ENCODE measurements around the gene C19orf53. TPM values are rescaled to one million over a fixed set of nuclear protein-coding genes. Genes with fewer than 3 reads are reported as not detected.

The C19orf53 gene
- total and polyA plus RNA-seq, 2 experiments from 2014 or later, result 104 to 401 TPM

GRCh38 chr19:13807421-13808021, 33.3 kb downstream of the C19orf53 start:
- TF ChIP-seq CREB1 (CRISPR knock-in tag; IDR thresholded peaks at IDR 0.05; ENCODE audit: low read depth) (no peak), CTCF (conservative IDR thresholded peaks at IDR 0.05; ENCODE audit: low read depth in 2 of 2) (no peak), NANOG (IDR thresholded peaks at IDR 0.05; ENCODE audit: borderline replicate concordance) (no peak), JUNB (IDR thresholded peaks at IDR 0.05; ENCODE audit: unreplicated experiment) (no peak), ZNF114 (CRISPR knock-in tag; IDR thresholded peaks at IDR 0.05) (no peak)
- TF ChIP-seq, protein P1, sequence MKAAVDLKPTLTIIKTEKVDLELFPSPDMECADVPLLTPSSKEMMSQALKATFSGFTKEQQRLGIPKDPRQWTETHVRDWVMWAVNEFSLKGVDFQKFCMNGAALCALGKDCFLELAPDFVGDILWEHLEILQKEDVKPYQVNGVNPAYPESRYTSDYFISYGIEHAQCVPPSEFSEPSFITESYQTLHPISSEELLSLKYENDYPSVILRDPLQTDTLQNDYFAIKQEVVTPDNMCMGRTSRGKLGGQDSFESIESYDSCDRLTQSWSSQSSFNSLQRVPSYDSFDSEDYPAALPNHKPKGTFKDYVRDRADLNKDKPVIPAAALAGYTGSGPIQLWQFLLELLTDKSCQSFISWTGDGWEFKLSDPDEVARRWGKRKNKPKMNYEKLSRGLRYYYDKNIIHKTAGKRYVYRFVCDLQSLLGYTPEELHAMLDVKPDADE (IDR thresholded peaks at IDR 0.05), result no peak
- H3K9me3 Mint-ChIP-seq, result no peaks in the 10 kb centered on the region
- ATAC-seq, result no peak
- H3K27ac ChIP-seq (ENCODE audit: low read depth), result no peak overlapping the region
- no peak overlapping the region for H2AFZ ChIP-seq
- peaks cover 5% of the 10 kb centered on the region; the same call in 1 of the 3 replicates for H3K4me1 Mint-ChIP-seq
- peaks cover 4% of the 10 kb centered on the region for H3K36me3 ChIP-seq (ENCODE audit: insufficient read depth)
- peaks cover 4% of the 10 kb centered on the region; the same call in 1 of the 2 replicates for H3K9me2 ChIP-seq (ENCODE audit: insufficient read depth)
- no peaks in the 10 kb centered on the region for H3K79me2 ChIP-seq (replicated peaks; ENCODE audit: insufficient read depth)
- no peak for DNase-seq (ENCODE audit: low spot score)
- H3K27ac Mint-ChIP-seq, result no peak overlapping the region
- H3K4me3 Mint-ChIP-seq, result no peak overlapping the region
- H3F3A ChIP-seq (replicated peaks; ENCODE audit: low read depth), result 0 out of 2 replicates have a peak, but pooled peaks cover 3% of the 10 kb centered on the region
- no peak overlapping the region for H3K4me2 ChIP-seq
- no peaks in the 10 kb centered on the region for H3K4me1 ChIP-seq (ENCODE audit: insufficient read depth)
- H3K4me3 ChIP-seq, result no peak overlapping the region
- H3K27me3 ChIP-seq (ENCODE audit: insufficient read depth), result no peaks in the 10 kb centered on the region
- H4K20me1 ChIP-seq (replicated peaks; ENCODE audit: insufficient read depth), result no peaks in the 10 kb centered on the region
- peaks cover 4% of the 10 kb centered on the region for H3K27me3 Mint-ChIP-seq (ENCODE audit: insufficient read depth, low read depth, poor library complexity)
- peaks cover 24% of the 10 kb centered on the region; the same call in 2 of the 3 replicates for H3K36me3 Mint-ChIP-seq (ENCODE audit: low read depth)

- Mint-ChIP-seq H3K27ac (no peak overlapping the region), H3K9me3 (no peaks in the 10 kb centered on the region; the same call in 2 of the 3 replicates), H3K27me3 (ENCODE audit: insufficient read depth, low read depth, poor library complexity) (peaks cover 4% of the 10 kb centered on the region), H3K4me1 (peaks cover 5% of the 10 kb centered on the region; the same call in 1 of the 3 replicates), H3K4me3 (no peak overlapping the region), H3K36me3 (ENCODE audit: low read depth) (peaks cover 35% of the 10 kb centered on the region)
- 0 out of 2 replicates have a peak, but pooled peaks cover 3% of the 10 kb centered on the region for H3F3A ChIP-seq (replicated peaks; ENCODE audit: low read depth)
- peaks cover 4% of the 10 kb centered on the region; the same call in 1 of the 2 replicates for H3K9me2 ChIP-seq (ENCODE audit: insufficient read depth)
- H3K4me2 ChIP-seq, result no peak overlapping the region
- H3K27ac ChIP-seq (ENCODE audit: low read depth), result no peak overlapping the region
- no peaks in the 10 kb centered on the region for H4K20me1 ChIP-seq (replicated peaks; ENCODE audit: insufficient read depth)
- no peaks in the 10 kb centered on the region for H3K79me2 ChIP-seq (replicated peaks; ENCODE audit: insufficient read depth)
- H3K27me3 ChIP-seq (ENCODE audit: insufficient read depth), result no peaks in the 10 kb centered on the region
- DNase-seq (ENCODE audit: low spot score), result no peak
- peaks cover 4% of the 10 kb centered on the region for H3K36me3 ChIP-seq (ENCODE audit: insufficient read depth)
- no peak overlapping the region for H2AFZ ChIP-seq
- ATAC-seq, result no peak
- no peaks in the 10 kb centered on the region for H3K4me1 ChIP-seq (ENCODE audit: insufficient read depth)
- H3K4me3 ChIP-seq, result no peak overlapping the region
- no peak for TF ChIP-seq EZH2 (IDR thresholded peaks at IDR 0.05; ENCODE audit: low read depth, unreplicated experiment)
- no peak for TF ChIP-seq ZNF462 (CRISPR knock-in tag; IDR thresholded peaks at IDR 0.05)
These were observed 34.6 kb downstream of the C19orf53 start for GRCh38 chr19:13808856-13809255.

All from GM23338 (cell line).